Dermis blood vessel endothelial cell (primary cell): ENCODE measurements around the gene ENTPD7. TPM values are rescaled to one million over a fixed set of nuclear protein-coding genes. Genes with fewer than 3 reads are reported as not detected.
"Not testable (repeated sequence)": the region's sequence is repeated elsewhere in the genome, so short reads cannot be mapped to it uniquely, and the experiment has no call there.

Source experiments
- DNase-seq: peaks from one replicate; pipeline ENCODE4 v3.0.0; 2010
- total RNA-seq: library from RNA; depleted of rRNA; stranded (reverse); fragments of >200 nt; gene quantifications from 2 replicates; pipeline ENCODE4 v1.2.3, GENCODE V29; 2014

The ENTPD7 gene
- total RNA-seq, 1 donor from 2014 or later: 23.0 TPM

DNA sequence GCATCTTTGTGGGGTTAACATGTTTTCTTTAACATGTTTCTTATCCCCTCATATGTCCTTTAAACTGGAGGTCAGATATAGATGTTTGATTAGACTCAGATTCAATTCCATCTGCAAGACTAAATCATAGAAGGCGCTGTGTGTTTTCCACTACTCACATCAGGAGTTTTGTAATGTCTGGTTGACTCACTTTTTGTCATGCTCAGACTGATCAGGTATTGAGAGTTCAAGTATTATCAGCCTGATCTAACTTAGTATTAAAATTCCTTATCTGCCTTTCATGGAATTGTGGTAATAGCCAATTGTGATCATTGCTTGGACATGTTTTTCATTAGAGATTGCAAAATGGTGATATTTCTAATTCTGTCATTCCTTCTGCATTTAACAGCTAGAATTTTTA lies 30.2 kb downstream of the ENTPD7 start:
- no peak for DNase-seq

DNA sequence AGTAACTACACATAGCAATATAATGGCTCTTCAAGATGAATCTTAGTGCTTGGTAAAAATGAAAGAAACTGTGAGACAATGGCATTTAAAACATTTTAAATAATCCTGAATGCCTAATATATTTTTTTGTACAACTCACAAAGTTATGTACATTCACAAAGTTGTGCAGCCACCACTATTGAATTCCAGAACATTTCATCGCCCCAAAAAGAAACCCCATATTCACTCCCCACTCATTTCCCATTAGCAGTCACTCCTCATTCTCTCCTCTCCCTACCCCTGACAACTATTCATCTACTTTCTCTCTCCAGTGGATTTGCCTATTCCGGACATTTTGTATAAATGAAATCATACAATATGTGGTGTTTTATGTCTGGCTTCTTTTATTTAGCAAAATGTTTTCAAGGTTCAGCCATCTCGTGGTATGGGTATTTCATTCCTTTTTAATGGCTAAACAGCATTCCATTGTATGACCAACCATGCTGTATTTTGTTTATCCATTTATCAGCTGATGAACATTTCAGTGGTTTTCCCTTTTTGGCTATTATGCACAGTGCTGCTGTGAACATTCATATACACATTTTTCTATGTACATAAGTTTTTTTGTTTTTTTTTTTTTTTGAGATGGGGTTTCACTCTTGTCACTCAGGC lies 34.7 kb downstream of the ENTPD7 start:
- no peak for DNase-seq

DNA sequence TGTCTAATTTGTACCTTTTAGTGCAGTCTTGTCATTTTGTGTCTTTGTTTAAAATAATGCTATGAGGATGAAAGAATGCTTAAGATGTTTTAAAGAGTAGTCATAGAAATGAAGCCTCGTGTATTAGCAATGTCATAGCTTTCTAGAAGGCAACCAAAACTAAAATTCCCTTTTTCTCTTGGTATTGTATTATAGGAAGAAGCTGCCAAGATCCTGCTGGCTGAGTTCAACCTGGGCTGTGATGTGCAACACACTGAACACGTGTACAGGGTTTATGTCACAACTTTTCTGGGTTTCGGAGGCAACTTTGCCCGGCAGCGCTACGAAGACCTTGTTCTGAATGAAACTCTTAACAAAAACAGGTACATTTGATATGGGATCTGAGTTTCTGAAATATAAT lies 36.5 kb downstream of the ENTPD7 start:
- DNase-seq: no peak

DNA sequence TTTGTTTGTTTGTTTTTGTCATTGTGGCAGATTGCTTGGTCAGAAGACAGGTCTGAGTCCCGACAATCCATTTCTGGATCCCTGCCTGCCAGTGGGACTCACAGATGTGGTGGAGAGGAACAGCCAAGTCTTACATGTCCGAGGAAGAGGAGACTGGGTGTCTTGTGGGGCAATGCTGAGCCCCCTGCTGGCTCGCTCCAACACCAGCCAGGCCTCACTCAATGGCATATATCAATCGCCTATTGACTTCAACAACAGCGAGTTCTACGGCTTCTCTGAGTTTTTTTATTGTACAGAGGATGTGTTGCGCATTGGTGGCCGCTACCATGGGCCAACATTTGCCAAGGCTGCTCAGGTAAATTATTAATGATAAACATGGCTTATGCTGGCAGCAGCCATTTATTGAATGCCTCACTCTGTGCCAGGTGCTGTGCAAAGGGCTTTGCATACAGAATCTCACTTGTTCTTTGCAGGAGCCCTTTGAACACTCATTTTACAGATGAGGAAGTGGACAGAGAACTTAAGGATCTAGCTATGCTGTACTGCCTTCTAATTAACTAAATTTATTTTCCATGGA lies 39.3 kb downstream of the ENTPD7 start:
- DNase-seq: peak; percentile 20

DNA sequence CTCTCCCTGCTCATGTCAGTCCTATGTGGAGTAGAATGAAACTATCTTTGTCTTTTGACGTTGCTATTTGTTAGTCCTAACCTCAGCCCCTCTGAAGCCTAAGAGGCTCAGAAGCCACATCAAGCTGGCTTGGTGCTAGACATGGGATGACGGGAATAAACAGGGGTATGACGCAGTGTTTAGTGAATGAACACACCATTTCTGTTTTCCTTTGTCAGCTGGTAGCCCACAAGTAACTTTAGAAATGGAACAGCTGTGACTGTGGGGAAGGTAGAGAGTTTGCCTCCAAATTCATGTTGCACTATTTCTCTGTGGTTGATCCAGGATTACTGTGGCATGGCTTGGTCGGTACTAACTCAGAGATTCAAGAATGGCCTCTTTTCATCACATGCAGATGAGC lies 41.3 kb downstream of the ENTPD7 start:
- DNase-seq: no peak

DNA sequence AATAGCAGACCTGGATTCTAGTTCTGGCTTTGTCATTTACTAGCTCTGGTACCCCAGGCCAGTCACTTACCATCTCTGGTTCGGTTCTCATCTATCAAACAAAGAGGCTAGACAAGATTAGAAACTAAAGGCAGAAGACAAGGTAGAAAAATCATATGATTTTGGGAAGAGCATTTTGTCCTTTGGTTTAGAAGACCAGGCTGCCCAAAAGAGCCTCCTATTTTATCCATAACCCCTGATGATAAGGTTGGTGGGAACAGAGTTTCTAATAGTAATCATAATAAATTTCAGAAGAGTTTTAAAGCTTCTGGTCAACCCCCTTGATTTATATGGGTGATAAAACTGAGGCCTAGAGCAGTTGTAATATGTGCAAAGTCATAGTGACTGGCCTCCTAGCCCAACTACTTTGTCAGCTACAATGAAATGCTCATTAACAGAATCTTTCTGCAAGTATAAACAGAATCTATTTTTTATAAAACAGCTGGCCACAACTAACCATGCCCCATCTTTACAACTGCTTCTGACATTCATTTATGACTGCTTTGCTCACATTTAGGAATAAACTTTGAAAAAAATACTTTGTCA lies 49.2 kb downstream of the ENTPD7 start:
- DNase-seq: no peak

DNA sequence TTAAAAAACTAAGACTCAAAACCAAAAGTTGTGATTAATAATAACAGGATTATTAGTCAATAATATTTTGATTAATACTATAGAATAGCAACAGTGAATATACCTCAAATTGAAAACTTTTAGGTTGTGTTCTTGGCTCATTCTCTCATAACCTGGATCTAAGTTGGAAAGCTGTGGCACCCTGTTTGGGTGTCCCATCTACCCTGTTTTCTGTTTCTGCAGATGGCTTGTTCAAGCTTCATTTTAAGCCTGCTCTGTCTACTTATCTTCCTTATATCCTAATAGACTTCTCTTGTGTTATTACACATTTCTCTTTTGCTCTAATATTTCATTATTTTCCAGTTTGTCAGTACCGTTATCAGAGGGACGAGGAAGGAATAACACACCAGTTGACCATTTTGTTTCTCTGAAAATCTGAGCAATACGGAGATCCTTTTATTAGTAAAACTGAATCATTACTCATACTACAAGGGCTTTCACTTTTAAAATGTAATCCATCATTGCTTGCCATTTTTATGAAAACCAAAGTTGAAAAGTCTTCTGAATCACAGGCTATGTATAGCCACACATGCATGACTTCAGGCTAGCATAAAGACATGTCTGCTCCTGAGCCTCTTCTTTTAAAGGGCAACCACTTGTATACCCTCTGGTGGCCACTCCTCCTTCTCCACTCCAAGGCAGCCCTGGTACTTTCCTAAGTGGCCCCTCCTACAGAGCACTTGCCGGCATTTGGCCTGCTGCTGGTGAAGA lies 50.3 kb downstream of the ENTPD7 start:
- no peak for DNase-seq

DNA sequence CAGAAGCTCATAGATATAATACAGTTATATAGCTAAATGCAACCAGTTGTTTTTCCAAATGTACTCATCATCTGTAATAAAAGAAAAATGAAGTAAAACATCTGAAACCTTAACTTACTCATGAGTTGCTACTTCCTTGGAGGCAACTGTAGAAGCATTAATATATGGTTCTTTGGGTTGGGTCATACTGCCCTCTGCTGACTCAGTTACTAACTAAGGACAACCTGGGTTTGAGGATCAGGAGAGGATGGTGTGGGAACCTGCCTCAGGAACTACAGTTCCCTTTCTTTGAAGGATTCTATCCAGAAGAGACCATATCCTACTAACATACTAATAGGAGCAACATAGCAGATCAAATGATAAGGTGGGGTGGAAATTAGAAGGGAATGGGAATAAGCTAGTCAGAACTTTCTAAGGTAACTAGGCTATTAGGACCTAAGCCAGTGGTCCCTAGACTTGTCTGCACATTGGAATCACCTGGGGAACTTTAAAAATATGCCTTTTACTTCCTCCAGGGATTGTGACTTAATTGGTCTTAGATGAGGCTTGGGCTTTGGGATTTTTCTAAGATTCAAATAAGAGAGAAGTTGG lies 51.9 kb downstream of the ENTPD7 start:
- peak; percentile 77 for DNase-seq

DNA sequence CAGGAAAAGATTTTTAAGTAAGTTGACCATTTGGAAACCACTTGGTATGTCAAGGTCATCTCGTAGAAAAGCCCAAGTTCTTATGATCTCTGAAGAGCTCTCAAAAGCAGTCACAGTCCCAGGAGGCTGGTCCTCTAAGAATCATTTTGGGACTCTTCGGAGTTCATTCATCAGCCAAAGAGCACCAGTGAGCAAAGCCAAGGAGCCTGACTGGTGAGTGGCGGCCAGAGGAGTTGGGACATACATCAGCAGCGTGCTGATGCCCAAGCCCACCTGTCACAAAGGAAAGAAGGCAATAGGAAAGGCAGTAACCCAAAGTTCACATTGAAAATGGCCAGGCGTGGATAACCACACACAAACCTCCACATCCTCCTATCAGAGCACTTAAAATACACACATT lies 55.1 kb downstream of the ENTPD7 start:
- no peak for DNase-seq

DNA sequence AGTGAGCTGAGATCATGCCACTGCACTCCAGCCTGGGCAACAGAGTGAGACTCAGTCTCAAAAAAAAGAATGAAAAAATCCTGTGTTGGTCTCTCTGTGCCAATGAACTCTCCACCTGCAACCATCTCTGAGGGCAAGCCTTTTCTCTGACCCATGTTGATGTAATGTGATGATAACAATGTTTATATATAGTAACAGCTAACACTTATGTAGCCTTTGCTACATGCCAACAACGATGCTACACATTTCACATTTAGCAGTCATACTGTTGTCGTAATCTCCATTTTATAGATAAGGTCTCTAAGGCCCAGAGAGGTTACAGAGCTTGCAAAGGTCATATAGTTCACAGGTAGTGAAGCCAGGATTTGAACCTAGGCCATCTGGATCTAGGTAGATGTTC lies 61.1 kb downstream of the ENTPD7 start:
- DNase-seq: no peak

DNA sequence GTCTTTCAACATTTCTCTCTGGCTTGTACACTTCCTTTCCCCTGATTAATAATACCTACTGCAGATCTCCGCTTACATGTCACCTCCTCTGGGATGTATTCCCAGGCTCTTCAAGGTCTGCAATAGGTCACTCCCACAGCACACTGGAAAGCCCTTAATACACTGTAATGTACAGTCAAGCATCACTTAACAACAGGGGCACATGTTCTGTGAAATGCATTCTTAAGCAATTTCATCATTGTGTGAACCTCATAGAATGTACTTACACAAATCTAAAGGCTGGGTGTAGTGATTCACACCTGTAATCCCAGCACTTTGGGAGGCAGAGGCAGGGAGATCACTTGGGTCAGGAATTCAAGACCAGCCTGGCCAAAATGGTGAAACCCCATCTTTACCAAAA lies 70.7 kb downstream of the ENTPD7 start:
- no peak for DNase-seq

DNA sequence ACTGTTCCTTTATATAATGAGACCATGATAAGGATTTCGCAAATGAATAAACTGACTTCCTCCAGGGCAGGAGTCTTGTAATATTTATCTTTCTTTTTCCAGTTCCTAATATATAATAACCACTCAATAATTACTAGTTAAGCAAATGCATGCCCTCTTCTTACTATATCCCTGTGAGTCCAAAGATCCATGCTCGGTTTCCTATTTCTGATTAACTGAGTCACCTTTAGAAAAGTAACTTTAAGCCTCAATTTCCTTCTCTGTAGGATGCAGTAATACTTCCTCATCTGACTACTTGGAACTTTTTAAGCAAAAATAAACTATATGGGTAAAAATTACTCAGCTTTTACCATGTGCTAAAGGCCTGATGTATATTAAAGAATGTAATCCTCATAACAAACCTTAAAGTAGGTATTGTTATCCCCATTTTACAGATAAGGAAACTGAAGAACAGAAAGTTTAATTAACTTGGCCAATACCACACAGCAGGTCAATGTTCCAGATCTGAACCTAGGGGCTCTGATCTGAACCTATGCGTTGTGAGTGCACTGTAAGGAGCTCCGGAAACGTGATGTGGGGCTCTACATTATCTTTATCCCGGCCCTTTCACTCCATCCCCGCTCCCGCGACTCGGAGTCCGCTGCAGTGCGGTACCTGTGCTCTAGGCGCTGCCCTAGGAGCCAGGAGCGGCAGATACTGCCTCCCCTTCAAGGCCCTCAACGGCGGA lies 72.2 kb downstream of the ENTPD7 start:
- peak; percentile 7 for DNase-seq

DNA sequence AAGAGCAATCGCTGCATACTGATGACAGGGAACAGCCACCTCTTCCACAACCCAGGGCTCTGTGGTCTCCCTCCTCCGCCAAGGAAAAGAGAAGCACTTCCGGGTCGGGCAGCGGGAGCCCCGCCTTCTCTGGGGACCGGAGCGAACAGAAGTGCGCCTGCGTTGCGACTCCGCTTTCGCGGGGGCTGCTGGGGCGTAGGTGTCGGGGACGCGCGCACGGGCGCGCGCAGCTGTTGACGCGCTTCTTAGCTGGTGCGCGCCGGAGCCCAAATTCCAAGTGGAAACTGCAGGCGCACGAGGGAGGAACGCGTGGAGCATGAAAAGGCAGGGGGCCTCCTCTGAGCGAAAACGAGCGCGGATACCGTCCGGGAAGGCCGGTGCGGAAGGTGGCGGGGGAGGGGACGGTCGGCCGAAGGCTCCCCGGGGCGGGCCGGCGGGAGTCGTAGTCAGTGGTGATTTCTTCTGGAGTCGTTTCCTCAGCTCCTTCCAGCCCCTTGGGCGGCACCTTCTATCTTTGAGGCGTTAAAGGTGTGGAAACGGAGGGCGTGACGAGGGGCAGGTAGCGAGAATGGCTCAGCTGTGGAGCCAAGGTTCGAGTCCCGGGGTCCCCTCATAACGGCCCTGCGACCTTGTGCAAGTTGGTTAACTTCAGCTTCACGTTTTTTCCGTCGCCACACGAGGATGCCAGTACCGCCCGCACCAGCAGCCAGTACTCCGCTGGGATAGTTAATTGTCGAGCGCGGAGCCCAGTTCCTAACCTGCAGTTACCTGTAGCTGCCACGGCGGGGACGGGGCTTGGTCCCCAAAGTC lies 72.9 kb downstream of the ENTPD7 start, which contains the start of the genes COX15 and CUTC:
Gene COX15, minus strand, starts transcription at position 95 of the 810 bp plus-strand sequence. Its CDS starts 78 bp downstream, at position 17.
Gene CUTC, plus strand, starts transcription at position 202 of the 810 bp plus-strand sequence. Its CDS starts 115 bp downstream, at position 317.
- peak; percentile 98 for DNase-seq

DNA sequence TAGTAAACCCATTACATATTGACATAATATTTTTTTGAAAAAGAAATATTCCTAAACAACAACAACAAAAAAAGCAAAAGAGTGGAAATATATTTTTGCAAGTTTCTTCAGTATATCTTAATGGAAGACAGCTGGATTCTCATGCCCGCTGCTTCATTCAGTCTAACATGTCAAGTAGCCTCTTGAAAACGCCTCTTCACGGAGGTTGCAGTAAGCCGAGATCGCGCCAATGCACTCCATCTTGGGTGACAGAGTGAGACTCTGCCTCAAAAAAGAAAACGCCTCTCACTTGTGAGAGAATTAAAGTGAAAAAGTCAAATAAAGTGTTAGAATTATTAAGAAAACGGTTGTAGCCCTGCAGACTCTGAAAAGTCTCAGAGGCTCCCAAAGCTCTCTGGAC lies 74.1 kb downstream of the ENTPD7 start:
- no peak for DNase-seq

DNA sequence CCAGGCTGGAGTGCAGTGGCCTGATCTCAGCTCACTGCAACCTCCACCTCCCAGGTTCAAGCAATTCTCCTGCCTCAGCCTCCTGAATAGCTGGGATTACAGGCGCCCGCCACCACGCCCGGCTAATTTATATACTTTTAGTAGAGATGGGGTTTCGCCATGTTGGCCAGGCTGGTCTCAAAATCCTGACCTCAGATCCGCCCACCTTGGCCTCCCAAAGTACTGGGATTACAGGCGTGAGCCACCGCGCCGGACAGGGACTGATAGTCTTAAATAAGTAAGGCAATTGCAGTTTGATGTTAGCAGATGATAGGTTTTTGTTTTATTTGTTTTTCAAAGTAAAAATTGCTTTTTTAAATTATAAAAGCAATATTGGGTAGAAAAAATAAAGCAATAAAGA lies 74.8 kb downstream of the ENTPD7 start:
- DNase-seq: not testable (repeated sequence)

DNA sequence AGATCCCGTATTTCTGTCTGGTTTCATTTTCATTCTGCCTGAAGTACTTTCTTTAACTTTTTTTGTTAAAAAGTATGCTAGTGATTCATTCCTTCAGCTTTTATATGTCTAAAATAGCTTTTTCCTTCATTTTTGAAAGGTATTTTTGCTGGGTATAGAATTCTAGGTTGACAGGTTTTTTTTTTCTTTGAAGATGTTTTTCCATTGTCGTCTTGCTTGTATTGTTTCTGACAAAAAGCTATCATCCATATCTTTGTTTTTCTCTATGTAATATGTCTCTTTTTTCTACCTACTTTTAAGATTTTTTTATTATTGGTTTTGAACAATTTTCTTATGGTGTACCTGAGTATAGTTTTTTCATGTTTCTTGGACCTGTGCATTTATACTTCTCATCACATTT lies 81.0 kb downstream of the ENTPD7 start:
- DNase-seq: no peak

DNA sequence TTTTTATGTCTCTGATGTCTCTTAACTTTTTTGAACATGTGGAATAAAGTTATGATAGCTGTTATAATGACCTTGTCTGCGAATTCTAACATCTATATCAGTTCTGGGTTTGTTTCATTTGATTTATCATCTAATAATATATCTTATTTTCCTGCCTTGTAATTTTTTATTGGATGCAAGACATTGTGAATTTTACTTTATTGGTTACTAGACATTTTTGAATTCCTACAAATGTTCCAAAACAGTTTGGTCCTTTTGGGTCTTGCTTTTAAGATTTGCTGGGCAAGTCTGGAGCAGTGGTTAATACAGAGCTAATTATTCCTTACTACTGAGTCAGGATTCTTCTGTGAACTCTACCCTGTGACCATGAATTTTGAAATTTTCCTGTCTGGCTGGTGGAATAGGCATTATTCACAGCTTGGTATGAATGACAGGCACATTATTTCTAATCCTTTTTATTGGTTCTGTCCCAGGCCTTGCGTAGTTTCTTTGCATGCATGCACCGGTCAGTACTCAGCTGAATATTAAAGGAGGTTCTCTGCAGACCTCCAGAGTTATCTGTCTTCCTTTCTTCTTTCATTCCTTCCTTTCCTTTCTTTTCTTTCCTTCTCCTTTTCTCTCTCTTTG lies 81.7 kb downstream of the ENTPD7 start:
- DNase-seq: no peak

DNA sequence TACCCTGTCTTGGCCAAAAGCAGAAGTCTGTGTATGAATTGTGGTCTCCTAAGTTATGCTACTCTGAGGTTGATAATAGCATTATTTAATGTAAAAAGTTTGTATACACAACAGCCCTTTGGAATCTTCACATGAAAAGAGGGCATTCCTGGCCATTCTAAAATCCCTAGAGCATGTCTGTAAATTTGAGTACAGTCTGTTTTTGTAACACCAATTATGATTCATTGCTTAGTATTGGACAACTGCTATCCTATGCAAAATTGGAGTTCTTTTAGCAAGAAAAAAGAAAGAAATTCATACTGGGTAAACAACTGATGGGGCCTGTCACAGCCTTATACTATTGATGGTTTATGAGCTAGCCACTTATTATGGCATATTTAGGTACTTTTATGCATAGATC lies 82.9 kb downstream of the ENTPD7 start:
- DNase-seq: no peak

DNA sequence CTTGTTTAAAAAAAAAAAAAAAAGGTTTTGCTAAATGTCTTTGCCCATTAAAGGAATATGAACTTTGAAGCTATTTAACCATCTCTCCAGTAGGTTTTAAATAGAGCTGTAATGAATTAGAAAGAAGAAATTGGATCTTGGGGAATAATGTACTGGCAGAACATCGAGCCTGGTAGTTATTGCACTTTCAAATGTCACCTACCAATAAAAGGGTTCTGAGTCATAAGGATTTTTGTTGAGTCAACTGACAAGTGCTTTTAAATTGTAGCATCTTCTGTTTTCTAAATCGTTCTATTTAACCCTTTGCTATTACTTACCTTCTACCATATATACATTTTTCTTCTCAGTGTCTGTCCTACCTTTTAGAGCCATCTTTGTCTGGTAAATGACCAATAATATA lies 83.4 kb downstream of the ENTPD7 start:
- no peak for DNase-seq

DNA sequence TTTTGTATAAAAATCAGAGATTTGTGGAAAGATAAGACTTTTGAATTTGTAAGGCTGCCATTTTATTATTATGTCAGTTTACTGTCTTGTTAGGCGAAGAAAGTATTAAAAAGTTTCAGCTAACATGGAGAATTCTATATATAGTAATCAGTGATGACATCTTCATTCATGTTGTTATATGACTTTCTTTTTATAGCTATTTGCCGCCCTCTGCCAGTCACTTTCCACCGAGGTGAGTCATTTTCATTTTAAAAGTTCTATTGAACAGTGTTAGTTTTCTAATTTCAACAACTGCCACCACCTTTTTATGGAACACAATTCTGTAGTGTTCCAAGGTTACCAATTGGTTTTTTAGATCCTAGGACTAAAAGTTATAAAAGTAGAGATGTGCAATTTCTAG lies 84.5 kb downstream of the ENTPD7 start:
- no peak for DNase-seq

DNA sequence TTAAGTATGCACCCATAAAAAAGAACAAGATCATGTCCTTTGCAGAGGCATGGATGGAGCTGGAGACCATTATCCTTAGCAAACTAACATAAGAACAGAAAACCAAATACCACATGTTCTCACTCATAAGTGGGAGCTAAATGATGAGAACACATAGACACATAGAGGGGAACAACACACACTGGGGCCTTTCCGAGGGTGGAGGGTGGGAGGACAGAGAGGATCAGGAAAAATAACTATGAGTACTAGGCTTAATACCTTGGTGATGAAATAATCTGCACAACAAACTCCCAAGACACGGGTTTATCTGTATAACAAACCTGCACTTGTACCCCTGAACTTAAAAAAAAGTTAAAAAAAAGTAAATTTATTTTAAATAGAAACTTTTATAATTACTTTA lies 86.9 kb downstream of the ENTPD7 start:
- DNase-seq: not testable (repeated sequence)
